Duodenal mucosa (tissue), 2 donors: Measurements from ENCODE around the gene MMP21.

ENCODE experiments used
- H3K27ac ChIP-seq: one replicate; pipeline ENCODE4 v1.7.0; 2013; ENCODE audit warnings: low read depth, low read length
- H3K27me3 ChIP-seq, 2 donors: one replicate each; pipeline ENCODE4 v1.7.0; 2013; ENCODE audit warnings: low read length in 2 of 2, control low read depth in 1 of 2; ENCODE audit not compliant: insufficient read depth in 2 of 2, control insufficient read depth in 1 of 2
- H3K36me3 ChIP-seq, 2 donors: one replicate each; pipeline ENCODE4 v1.7.0; 2013; ENCODE audit warnings: low read length in 2 of 2, control low read depth in 1 of 2; ENCODE audit not compliant: insufficient read depth in 2 of 2, control insufficient read depth in 1 of 2
- H3K4me1 ChIP-seq, 2 donors: one replicate each; pipeline ENCODE4 v1.7.0; 2013; ENCODE audit warnings: low read length in 2 of 2, control low read depth in 1 of 2; ENCODE audit not compliant: insufficient read depth in 2 of 2, control insufficient read depth in 1 of 2
- H3K4me3 ChIP-seq, 2 donors: one replicate each; pipeline ENCODE4 v1.7.0; 2013; ENCODE audit warnings: low read length in 2 of 2, low read depth in 1 of 2
- H3K9ac ChIP-seq, 2 donors: one replicate each; pipeline ENCODE4 v1.7.0; 2013; ENCODE audit warnings: low read length in 2 of 2, low read depth in 1 of 2
- H3K9me3 ChIP-seq, 2 donors: one replicate each; pipeline ENCODE4 v1.7.0; 2013; ENCODE audit warnings: low read length in 2 of 2, control low read depth in 1 of 2; ENCODE audit not compliant: control insufficient read depth in 1 of 2

Gene MMP21, protein sequence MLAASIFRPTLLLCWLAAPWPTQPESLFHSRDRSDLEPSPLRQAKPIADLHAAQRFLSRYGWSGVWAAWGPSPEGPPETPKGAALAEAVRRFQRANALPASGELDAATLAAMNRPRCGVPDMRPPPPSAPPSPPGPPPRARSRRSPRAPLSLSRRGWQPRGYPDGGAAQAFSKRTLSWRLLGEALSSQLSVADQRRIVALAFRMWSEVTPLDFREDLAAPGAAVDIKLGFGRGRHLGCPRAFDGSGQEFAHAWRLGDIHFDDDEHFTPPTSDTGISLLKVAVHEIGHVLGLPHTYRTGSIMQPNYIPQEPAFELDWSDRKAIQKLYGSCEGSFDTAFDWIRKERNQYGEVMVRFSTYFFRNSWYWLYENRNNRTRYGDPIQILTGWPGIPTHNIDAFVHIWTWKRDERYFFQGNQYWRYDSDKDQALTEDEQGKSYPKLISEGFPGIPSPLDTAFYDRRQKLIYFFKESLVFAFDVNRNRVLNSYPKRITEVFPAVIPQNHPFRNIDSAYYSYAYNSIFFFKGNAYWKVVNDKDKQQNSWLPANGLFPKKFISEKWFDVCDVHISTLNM

DNA sequence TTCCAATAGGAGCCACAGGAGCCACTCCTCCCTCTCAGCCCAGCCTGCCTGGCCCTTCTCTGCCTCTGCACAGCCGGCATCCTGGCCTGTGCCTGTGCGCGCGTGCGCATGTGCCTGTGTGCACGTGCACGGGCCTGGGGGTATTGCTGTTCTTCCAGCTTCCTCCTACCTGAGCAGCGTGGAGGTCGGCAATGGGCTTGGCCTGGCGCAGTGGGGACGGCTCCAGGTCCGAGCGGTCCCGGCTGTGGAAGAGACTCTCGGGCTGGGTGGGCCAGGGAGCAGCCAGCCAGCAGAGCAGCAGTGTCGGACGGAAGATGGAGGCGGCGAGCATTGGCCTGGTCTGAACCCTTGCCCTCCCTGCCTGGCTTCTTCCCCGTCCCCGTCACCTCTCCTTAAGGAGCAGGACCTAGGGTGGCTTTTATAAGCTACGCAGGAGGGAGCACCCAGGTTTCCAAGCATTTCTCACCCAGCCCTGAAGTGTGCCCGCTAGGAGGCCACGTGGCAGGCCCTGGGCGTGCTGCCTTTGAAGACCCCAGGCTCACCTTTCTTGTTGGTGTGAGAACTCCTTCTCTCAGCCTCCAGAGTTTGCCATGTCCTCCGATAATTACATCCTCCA, at the start of gene MMP21:
Gene MMP21 (minus strand): TSS at position 331 of the 616 bp plus-strand sequence. CDS start 0 bp downstream, at position 331.
- H3K9me3 ChIP-seq = no peaks in the 10 kb centered on the region
- H3K4me1 ChIP-seq = no peaks in the 10 kb centered on the region
- no peaks in the 10 kb centered on the region for H3K27me3 ChIP-seq
- H3K27ac ChIP-seq = no peak within 1 kb of the TSS
- no peaks in the 10 kb centered on the region for H3K36me3 ChIP-seq
- no peak within 1 kb of the TSS for H3K4me3 ChIP-seq
- no peak within 1 kb of the TSS for H3K9ac ChIP-seq

DNA sequence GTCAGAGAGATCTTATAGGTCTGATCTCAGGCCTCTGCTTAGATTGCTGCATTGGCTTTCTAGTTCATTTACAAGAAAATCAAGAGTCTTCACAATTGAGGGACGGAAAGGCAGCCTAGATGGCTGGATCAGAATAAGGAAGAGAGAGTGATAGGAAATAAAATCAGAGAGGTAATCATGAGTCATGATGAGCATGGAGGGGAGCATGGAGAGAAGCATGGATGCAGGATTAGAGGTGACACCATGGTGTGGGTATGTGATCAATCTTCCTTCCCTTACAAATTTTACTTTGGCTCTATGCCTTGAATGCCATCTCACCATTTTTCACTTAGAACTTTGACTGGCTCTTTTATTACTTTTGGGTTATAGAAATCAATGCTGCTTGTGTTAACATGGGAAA, 49.1 kb upstream of the MMP21 start:
- Histone ChIP-seq H3K27ac (no peak overlapping the region), H3K9ac (no peak overlapping the region), H3K9me3 (no peaks in the 10 kb centered on the region), H3K36me3 (peaks cover 23 to 28% of the 10 kb centered on the region in 2 donors), H3K4me3 (peak overlapping the region; percentile 95 to 98), H3K4me1 (peaks cover 30 to 38% of the 10 kb centered on the region in 2 donors), H3K27me3 (no peaks in the 10 kb centered on the region)

DNA sequence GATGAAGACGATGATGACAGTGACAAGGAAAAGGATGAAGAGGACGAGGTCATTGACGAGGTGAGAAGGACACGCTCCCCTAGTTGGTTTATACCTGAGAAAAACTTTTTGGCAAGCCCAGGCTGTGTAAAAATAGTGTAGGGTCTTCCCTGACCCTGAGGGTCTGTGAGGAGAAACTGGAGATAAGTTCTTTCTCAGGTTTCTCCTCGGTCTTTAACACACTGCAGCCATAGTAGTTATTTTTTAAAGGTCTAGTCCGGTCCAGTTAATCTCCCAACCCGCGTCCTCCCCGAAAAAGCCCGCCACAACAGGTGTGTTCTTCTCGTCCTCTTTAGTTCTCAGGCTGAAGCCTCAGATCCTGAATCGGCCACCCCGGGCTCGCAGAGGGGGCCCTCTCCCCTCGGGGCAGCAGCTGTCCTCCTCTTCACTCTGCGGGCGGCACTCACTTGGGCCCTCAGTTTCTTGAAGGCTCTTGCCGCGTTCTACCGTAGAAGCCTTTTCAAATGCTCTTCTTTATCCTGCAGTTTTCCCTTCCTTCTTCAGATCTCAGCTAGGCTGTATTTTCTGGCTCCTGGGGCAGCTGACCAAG, 48.1 kb upstream of the MMP21 start:
- H3K27me3 ChIP-seq = no peaks in the 10 kb centered on the region
- H3K9me3 ChIP-seq = no peaks in the 10 kb centered on the region
- H3K9ac ChIP-seq = peak overlapping the region; percentile 90 to 94
- H3K4me3 ChIP-seq = peak overlapping the region; percentile 95 to 98
- peaks cover 30 to 38% of the 10 kb centered on the region in 2 donors for H3K4me1 ChIP-seq
- peaks cover 15 to 18% of the 10 kb centered on the region in 2 donors for H3K36me3 ChIP-seq
- no peak overlapping the region for H3K27ac ChIP-seq

DNA sequence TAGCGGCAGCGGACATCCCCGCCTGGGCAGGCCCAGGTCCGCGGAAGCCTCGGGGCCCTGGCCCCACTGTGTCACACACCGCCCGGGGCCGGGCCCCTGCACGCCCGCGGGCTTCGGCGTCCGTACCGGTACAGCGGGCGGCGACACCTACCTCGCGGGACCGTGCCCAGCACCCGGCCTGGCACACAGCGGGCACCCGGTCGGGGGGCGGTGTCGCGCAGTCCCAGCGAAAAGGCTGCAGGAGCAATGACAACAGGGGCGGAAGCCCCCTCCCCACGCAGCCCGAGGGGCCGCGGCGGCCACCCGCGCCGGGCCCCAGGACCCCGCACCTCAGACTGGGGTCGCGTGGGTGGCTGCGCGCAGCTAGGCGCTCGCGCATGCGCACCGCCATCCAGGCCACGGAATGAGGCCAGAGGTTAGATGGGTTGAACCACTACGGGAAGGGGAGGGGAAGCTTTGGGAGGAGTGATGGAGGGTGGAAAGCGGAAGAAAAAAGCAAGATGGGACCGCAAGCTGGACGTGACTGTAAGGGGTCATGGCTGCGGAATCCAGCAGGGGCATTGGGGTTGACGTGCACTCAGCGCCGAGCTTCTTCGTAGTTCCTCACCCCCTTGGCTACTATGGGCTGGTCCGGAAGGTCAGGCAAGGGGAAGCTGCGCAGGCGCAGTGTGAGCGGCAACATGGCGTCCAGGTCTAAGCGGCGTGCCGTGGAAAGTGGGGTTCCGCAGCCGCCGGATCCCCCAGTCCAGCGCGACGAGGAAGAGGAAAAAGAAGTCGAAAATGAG, 47.4 kb upstream of the MMP21 start, which contains the start of the genes BCCIP and UROS:
Gene BCCIP (plus strand): TSS at position 669 of the 785 bp plus-strand sequence. CDS start 12 bp downstream, at position 681.
Gene UROS (minus strand): TSS at position 381 of the 785 bp plus-strand sequence. CDS start 6,759 bp downstream, outside the sequence.
- Histone ChIP-seq H3K4me3 (peak within 1 kb of the TSS; percentile 95 to 98), H3K27ac (peak within 1 kb of the TSS; percentile 87), H3K27me3 (no peaks in the 10 kb centered on the region), H3K9me3 (no peaks in the 10 kb centered on the region), H3K9ac (peak within 1 kb of the TSS; percentile 90 to 94), H3K4me1 (peaks cover 30 to 38% of the 10 kb centered on the region in 2 donors), H3K36me3 (peaks cover 8 to 11% of the 10 kb centered on the region in 2 donors)

DNA sequence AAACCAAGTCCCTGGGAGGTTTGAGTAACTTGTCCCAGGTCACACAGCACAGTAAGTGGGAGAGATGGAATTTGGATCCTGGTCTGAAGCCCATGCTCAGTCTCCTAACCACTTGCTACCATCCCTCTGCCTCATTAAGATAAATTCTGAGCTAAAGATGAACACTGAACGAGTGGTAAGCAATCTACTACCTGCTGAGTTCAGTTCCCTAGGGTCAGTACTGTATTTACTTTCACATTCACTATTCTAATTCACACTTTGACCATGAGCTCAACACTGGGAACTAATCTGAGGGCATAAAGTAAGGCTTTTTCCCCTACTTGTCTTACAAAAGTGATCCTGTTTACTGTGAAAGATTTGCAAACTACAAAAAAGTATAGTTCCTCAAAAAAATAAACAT, 45.1 kb upstream of the MMP21 start:
- peaks cover 30 to 35% of the 10 kb centered on the region in 2 donors for H3K4me1 ChIP-seq
- no peak overlapping the region for H3K27ac ChIP-seq
- H3K9me3 ChIP-seq = no peaks in the 10 kb centered on the region
- H3K27me3 ChIP-seq = no peaks in the 10 kb centered on the region
- H3K4me3 ChIP-seq = no peak overlapping the region
- H3K9ac ChIP-seq = no peak overlapping the region
- peaks cover 0 to 3% of the 10 kb centered on the region in 2 donors for H3K36me3 ChIP-seq

DNA sequence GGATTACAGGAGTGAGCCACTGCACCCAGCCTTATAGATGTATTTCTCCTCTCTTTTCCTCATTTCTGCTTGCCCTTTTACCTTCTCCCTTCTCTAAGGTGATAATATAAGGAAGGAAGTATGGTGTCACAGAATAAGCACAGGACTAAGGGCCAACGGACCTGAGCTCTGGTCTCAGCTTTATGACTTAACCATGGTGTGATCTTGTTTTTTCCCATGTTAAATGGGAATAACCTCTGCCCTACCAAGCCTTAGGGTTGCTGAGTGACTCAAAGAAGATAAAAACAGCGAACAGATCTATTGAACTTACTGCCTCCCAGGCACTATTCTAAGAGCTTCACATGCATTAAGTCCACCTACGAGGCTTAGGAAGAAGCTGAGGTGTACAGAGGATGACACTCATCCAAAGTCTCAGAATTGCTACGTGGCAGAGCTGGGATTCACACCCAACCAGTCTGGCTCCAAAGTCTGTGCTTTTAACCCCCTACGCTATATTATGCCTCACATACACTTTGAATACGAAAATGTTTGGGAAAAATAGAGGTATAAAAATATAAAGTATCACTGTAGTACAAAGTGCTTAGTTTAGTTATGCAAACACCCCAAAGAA, 41.8 kb upstream of the MMP21 start:
- H3K27me3 ChIP-seq = no peaks in the 10 kb centered on the region
- H3K4me3 ChIP-seq = no peak overlapping the region
- peaks cover 15 to 17% of the 10 kb centered on the region in 2 donors for H3K4me1 ChIP-seq
- no peak overlapping the region for H3K9ac ChIP-seq
- no peaks in the 10 kb centered on the region for H3K9me3 ChIP-seq
- no peak overlapping the region for H3K27ac ChIP-seq
- peaks cover 5 to 31% of the 10 kb centered on the region in 2 donors for H3K36me3 ChIP-seq

DNA sequence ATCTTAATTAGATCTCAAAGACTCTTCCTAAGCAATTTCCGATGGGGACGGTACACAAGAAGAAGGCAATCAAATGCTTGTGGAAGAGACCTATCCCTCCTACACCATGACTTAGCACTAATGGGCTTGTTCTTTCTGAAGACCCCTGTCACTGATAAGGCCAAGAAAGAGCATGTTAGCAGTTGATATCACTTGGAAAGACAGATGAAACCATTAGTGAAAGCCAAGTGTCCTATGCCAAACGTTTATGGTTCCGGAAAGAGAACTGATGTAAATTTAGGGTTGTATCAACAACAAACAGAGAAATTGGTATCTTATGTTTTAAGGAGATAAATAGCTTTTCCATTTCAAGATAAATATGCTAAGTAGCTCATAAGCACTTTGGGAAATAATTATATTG, 40.9 kb upstream of the MMP21 start:
- Histone ChIP-seq H3K27me3 (no peaks in the 10 kb centered on the region), H3K27ac (no peak overlapping the region), H3K4me1 (peaks cover 11 to 12% of the 10 kb centered on the region in 2 donors), H3K36me3 (peaks cover 5 to 31% of the 10 kb centered on the region in 2 donors), H3K9me3 (no peaks in the 10 kb centered on the region), H3K9ac (no peak overlapping the region), H3K4me3 (no peak overlapping the region)

DNA sequence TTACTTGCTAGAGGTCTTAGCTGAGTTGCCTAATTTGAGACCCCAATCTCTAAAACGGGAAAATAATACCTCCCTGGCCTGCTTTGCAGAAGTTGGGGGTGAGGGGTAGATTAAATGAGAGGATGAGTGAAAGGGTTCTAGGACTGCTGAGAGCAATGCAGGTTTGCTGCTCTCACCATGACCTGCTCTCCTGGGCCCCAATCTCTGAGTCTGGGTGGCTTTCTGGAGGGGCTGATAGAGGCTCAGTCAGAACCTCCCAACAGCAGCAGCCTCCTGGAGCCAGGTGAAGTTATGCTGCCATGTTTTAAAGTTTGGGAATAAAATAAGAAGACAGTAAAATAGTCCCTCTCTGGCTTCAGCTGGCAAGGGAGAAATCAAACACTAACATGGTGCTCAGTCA, 40.1 kb upstream of the MMP21 start:
- Histone ChIP-seq H3K36me3 (peaks cover 5 to 35% of the 10 kb centered on the region in 2 donors), H3K27me3 (no peaks in the 10 kb centered on the region), H3K4me3 (no peak overlapping the region)

DNA sequence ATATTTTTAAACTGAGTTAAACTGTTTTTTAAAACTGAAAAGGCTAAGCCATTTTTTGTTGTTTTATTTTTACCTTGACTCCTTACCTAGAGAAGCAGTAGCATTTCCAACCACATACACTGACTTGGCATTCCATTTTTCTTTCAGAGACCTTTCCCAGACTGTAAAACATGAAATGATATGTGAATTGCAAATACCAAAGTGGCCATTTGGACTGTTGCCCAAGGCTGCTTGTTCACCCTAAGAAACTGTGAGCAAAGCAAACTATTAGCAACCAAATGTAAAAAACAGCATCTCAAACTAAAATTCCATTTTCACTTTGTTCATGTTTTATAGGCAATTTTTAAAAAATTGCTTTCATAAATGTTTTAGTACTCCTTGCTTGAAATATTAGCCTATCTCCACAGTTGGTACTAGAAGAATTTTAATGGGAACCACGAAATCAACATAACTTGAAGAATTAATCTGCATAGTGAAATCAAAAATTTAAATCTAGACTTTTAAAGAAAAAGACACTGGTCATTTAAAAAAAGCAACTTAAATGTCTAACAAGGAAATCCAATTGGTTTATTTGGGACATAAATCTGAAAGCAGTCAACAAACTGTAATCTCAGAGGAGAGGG, 36.6 kb upstream of the MMP21 start:
- H3K9ac ChIP-seq = no peak overlapping the region
- peaks cover 9 to 54% of the 10 kb centered on the region in 2 donors for H3K36me3 ChIP-seq
- no peaks in the 10 kb centered on the region for H3K9me3 ChIP-seq
- H3K4me3 ChIP-seq = no peak overlapping the region
- H3K4me1 ChIP-seq = no peaks in the 10 kb centered on the region
- no peak overlapping the region for H3K27ac ChIP-seq
- no peaks in the 10 kb centered on the region for H3K27me3 ChIP-seq

More for the DNA sequence above, 40.1 kb upstream of the MMP21 start:
- H3K27ac ChIP-seq = no peak overlapping the region
- no peak overlapping the region for H3K9ac ChIP-seq
- no peaks in the 10 kb centered on the region for H3K9me3 ChIP-seq
- peaks cover 3 to 7% of the 10 kb centered on the region in 2 donors for H3K4me1 ChIP-seq
